DND-41 (cell line): ENCODE data around the gene SPHK1.

Source experiments
- ATAC-seq: fragments of 200-7000 bp; cut with Tn5 transposase; 3 replicates; pipeline ENCODE4 v1.9.1; 2021; ENCODE audit warnings: low read depth; ENCODE audit not compliant: insufficient read depth
- DNase-seq: peaks from one replicate; pipeline ENCODE4 v3.0.0-alpha.2; 2020
- H2AFZ ChIP-seq: 2 replicates; pipeline ENCODE4 v1.6.0; 2012; ENCODE audit warnings: low read depth, low read length
- H3K27ac ChIP-seq: 2 replicates; pipeline ENCODE4 v1.5.1; 2012; ENCODE audit warnings: low read length, inconsistent platforms
- H3K27me3 ChIP-seq: fragments of 200-600 bp; sonication (generic); 2 replicates; pipeline ENCODE4 v1.6.0; 2012; ENCODE audit warnings: low read length, mild to moderate bottlenecking, inconsistent platforms; ENCODE audit not compliant: insufficient read depth, poor library complexity
- H3K36me3 ChIP-seq: 2 replicates; pipeline ENCODE4 v1.5.1; 2012; ENCODE audit warnings: low read length, inconsistent platforms; ENCODE audit not compliant: insufficient read depth
- H3K4me1 ChIP-seq: 2 replicates; pipeline ENCODE4 v1.5.1; 2012; ENCODE audit warnings: mild to moderate bottlenecking, low read length; ENCODE audit not compliant: insufficient read depth
- H3K4me2 ChIP-seq: 2 replicates; pipeline ENCODE4 v1.6.0; 2012; ENCODE audit warnings: mild to moderate bottlenecking, moderate library complexity, low read length, inconsistent platforms; ENCODE audit not compliant: insufficient read depth
- H3K4me3 ChIP-seq, 2 experiments: fragments of 200-600 bp in 1 of 2; shearing (Covaris generic) in 1 of 2; 2 replicates each; pipeline ENCODE4 v1.5.1; 2012 to 2016; ENCODE audit warnings: inconsistent platforms in 2 of 2, low read length in 2 of 2, mild to moderate bottlenecking in 2 of 2, low read depth in 1 of 2, moderate library complexity in 1 of 2
- H3K79me2 ChIP-seq: 2 replicates; pipeline ENCODE4 v1.6.0; 2012; ENCODE audit warnings: low read length, inconsistent platforms; ENCODE audit not compliant: insufficient read depth
- H3K9ac ChIP-seq: 2 replicates; pipeline ENCODE4 v1.6.0; 2012; ENCODE audit warnings: low read depth, mild to moderate bottlenecking, inconsistent platforms, low read length, moderate library complexity
- H3K9me3 ChIP-seq: 2 replicates; pipeline ENCODE4 v1.5.1; 2012; ENCODE audit warnings: low read length, moderate library complexity, mild to moderate bottlenecking, inconsistent platforms; ENCODE audit not compliant: insufficient read depth, severe bottlenecking
- H4K20me1 ChIP-seq: 2 replicates; pipeline ENCODE4 v1.6.0; 2012; ENCODE audit warnings: low read length; ENCODE audit not compliant: insufficient read depth
- EZH2 ChIP-seq: IDR thresholded peaks from 3 replicates; pipeline ENCODE4 v1.6.1; 2012; ENCODE audit warnings: borderline replicate concordance, low read depth, mild to moderate bottlenecking, moderate library complexity, low read length, inconsistent platforms; ENCODE audit not compliant: severe bottlenecking
- TF ChIP-seq, protein P1 (sequence below): IDR thresholded peaks from 2 replicates; pipeline ENCODE4 v1.5.1; 2012; ENCODE audit warnings: borderline replicate concordance, low read length, moderate library complexity, mild to moderate bottlenecking; ENCODE audit not compliant: poor library complexity, severe bottlenecking; ENCODE audit errors: extremely low read depth

The SPHK1 gene

DNA sequence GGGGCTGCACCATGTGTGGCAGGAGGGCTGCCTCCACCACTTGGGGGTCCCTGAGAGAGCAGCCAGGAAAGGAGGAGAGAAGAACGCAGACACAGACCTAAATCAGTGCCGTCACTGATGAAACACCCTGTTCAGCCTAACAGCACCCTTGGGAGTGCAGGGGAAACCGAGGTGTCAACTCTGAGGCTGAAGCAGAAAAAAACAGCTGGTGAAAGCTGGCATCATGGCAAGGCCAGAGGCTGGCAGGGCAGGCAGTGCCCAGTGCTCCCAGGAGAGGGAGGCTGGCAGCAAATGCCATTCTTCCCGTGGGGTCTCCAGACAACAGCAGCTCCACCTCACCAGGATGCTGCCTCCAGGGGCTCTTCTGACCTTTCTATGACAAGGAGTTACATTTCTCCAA is 23.1 kb downstream of the SPHK1 start:
- Histone ChIP-seq H3K4me2 (no peak overlapping the region), H3K4me3 (no peak overlapping the region), H3K9me3 (no peaks in the 10 kb centered on the region), H4K20me1 (peaks cover 54% of the 10 kb centered on the region), H3K27ac (no peak overlapping the region), H3K36me3 (peaks cover 49% of the 10 kb centered on the region), H3K27me3 (no peaks in the 10 kb centered on the region), H3K79me2 (peaks cover 34% of the 10 kb centered on the region), H3K4me1 (no peaks in the 10 kb centered on the region), H3K9ac (no peak overlapping the region), H2AFZ (no peak overlapping the region)
- TF ChIP-seq EZH2: no peak
- TF ChIP-seq, protein P1, sequence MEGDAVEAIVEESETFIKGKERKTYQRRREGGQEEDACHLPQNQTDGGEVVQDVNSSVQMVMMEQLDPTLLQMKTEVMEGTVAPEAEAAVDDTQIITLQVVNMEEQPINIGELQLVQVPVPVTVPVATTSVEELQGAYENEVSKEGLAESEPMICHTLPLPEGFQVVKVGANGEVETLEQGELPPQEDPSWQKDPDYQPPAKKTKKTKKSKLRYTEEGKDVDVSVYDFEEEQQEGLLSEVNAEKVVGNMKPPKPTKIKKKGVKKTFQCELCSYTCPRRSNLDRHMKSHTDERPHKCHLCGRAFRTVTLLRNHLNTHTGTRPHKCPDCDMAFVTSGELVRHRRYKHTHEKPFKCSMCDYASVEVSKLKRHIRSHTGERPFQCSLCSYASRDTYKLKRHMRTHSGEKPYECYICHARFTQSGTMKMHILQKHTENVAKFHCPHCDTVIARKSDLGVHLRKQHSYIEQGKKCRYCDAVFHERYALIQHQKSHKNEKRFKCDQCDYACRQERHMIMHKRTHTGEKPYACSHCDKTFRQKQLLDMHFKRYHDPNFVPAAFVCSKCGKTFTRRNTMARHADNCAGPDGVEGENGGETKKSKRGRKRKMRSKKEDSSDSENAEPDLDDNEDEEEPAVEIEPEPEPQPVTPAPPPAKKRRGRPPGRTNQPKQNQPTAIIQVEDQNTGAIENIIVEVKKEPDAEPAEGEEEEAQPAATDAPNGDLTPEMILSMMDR: no peak
- no peak for DNase-seq
- no peak for ATAC-seq

DNA sequence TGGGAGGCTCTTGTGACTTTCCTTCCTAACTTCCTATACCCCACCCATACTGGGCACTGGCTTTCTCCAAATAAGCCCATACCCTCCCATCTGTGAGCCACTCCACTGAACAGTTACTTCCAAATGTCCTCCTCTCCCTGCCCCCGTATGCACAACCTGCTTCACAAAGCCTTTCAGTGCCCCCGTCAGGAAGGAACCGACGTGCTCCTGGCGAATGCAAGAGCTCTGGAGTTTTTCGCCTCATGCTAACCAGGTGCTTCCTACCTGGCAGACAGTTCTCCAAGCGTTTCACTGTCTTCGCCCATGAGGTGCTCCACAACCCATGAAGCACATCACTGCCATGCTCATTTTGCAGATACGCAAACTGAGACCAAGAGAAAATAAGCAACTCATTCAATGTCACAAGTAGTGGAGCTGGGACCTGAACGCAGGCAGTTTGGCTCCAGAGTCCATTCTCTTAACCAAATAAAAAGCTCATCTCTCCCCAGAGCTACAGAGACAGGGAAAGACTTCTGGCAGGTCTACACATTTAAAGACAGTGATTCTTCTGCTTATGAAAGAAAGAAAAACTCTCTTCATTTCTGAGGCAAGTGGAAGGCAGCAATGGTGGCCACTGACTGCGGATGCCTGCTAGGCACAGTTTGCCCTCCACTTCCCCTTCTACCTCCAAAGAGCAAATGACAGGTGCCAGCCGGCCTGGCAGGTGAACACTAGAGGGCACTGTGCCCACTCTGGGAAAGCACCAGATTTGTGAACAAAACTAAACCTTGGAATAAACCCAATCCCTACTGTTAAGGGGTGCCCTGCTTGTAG is 23.8 kb downstream of the SPHK1 start:
- Histone ChIP-seq H3K4me3 (no peak overlapping the region), H3K4me1 (no peaks in the 10 kb centered on the region), H3K9me3 (no peaks in the 10 kb centered on the region), H3K36me3 (peaks cover 43% of the 10 kb centered on the region), H3K27me3 (no peaks in the 10 kb centered on the region), H3K27ac (no peak overlapping the region), H3K9ac (no peak overlapping the region), H4K20me1 (peaks cover 54% of the 10 kb centered on the region), H3K79me2 (peaks cover 37% of the 10 kb centered on the region), H3K4me2 (no peak overlapping the region), H2AFZ (no peak overlapping the region)
- DNase-seq (peak; percentile 58), ATAC-seq (peak; percentile 79)
- TF ChIP-seq EZH2: no peak
- TF ChIP-seq, protein P1: peak; percentile 92

DNA sequence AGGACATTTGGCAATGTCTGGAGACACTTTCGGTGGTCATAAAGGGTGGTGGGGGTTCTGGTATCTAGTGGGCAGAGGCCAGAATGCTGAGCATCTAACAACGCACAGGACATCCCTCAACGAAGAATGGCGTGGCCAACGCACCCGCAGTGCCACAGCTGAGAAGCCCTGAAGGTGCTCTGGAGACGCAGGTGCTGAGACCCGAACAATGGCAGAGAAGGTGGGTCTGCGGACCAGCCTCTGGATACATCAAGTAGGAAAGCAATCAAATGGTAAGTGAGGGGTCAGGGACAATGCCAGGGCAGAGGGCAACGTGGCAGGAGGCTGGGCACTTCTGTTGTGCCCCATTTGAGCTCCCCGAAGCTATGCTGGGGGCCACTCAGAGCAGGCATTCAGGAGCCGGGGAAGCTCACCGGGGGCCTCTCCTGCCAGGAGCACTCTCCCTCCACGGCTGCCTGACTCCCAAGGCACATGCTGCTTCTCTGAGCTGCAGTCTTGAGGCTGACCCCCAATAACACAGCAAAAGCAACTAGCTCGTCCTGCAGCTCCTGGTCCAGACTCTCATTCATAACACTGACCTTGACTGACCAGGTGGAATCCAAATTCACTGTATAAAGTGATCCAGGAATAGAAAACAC is 26.0 kb downstream of the SPHK1 start:
- no peaks in the 10 kb centered on the region for H3K27me3 ChIP-seq
- H3K9me3 ChIP-seq: no peaks in the 10 kb centered on the region
- H3K4me1 ChIP-seq: no peaks in the 10 kb centered on the region
- H3K4me3 ChIP-seq: no peak overlapping the region
- no peak overlapping the region for H2AFZ ChIP-seq
- H3K79me2 ChIP-seq: peaks cover 57% of the 10 kb centered on the region
- DNase-seq (no peak), ATAC-seq (no peak)
- TF ChIP-seq, protein P1: no peak
- no peak for TF ChIP-seq EZH2
- peaks cover 66% of the 10 kb centered on the region for H4K20me1 ChIP-seq
- no peak overlapping the region for H3K27ac ChIP-seq
- no peak overlapping the region for H3K4me2 ChIP-seq
- peaks cover 29% of the 10 kb centered on the region for H3K36me3 ChIP-seq
- no peak overlapping the region for H3K9ac ChIP-seq
